AML-193 (cell line): ENCODE measurements around the gene GRPR.

ENCODE experiments used
- DNase-seq, 2 experiments: peaks; one replicate each; lab custom pipeline; 2025; lab: John Stamatoyannopoulos, UW

Gene GRPR

DNA sequence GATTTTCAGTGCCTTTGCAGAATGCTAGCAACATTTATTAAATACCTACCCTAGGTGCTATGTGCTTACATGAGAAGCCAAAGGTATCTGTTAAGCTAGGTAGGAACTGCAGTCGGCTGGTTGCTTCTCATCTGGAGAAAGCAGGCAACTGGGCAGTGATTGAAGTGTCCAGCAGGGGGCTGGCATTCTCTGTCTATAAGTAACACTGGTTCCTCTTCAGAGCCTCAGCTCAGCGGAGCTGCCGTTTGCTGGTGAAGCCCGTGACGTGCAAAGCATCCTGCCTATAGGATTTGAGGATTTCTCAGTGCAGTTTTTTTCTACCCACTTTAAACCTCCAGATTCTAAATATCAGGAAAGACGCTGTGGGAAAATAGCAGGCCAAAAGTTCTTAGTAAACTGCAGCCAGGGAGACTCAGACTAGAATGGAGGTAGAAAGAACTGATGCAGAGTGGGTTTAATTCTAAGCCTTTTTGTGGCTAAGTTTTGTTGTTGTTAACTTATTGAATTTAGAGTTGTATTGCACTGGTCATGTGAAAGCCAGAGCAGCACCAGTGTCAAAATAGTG lies at the start of gene GRPR:
GRPR (plus strand) TSS at position 344 of the 565 bp plus-strand sequence. CDS start 389 bp downstream, outside the sequence.
- DNase-seq = peak; percentile 52 to 64

DNA sequence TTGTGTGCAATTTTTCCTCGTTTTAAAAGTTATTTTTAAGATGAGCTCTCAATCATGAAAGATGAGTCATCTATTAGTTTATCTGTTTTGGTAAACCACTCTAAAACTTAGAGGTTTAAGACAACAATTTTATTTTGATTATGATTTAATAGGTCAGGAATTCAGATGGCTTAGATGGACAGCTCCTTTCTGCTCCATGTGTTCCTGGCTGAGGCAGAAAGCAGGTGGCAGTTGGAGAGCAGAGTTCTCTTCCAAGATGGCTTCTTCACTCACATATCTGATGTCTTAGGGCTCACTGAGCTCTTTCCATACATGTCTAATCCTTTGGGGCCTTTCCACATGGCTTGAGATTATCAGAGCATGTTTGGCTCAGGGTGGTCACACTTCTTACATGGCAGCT lies 48.3 kb upstream of the GRPR start:
- DNase-seq = no peak

DNA sequence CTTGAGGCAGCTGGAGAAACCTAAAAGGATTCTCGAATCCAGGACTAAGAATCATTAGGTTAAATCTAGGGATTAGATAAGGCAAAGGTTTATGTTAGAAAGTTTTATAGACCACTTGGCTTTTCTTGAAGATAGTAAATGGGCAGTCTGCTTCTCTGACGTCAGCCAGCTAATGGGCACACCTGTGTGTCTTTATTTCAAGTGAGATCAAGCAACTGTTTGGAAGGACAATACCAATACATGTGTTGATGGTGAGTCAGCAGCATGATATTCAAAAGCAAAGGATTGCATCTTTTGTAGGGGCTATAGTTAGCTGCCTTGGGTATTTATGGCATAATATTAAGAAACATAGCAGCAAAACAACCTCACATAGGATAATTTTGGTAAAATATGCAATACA lies 46.5 kb upstream of the GRPR start:
- DNase-seq = no peak

DNA sequence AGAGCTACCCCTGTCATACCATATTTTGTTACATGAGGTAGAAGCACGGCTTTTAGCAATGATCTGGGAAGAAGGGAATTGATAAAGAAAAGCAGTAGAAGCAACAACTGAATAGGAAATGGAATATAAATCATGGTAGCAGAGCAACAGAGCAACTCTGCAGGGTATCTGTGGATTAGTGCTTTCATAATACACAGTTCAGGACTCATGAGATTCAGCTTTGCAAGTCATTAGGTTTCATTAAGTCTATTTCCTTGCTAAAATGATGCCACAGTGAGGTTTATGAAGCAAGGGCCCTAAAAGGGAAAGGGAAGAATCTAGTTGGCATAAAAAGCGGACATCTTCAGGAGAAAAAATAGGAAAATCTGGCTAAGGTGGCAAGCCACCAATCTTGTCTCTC lies 45.6 kb upstream of the GRPR start:
- no peak for DNase-seq

DNA sequence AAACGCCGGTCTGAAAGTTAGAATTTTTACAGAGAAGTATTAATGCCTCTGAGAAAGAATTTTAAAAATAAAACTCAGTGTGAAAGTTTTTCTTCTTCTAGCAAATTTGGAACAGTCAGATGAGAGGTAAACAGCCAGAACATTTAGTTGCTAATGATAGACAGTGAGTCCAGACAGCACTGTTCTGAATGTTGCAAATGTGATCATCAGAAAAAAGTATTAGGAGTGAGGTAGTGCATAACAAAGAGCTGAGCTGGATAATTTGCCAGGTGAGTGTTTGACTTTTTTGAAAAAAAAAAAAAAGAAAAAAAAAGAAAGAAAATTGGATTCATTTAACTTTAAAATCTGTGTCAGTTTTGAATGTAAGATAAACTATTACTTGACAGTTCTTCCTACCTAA lies 42.0 kb upstream of the GRPR start:
- DNase-seq = no peak

DNA sequence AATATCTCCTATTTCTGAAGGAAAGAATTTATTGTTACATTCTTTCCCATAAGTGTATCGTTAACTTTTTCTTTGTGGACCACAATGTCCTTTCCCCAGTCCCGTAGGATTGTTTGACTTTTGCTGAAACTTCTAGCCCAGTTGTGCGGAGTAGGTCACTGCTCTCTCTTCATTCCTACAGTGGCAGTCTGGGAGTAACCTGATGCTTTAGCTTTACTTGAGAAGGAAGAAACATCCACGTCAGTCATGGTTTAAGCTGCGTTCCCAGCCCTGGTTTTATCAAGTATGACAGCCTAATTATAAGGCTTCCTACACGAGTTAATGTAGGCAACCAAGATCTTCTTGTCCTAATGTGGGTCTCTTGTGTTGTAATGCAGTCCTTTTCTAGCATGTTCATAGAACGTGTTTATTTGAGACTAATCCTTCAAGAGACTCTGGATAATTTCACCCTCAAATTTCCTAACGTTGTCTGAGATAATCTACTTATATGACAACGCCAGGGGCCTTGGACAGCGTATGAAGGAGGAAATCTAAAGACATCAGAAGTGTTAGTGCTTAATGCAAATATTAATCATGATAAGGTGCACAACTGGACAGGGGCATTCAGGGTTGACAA lies 40.8 kb upstream of the GRPR start:
- DNase-seq = no peak

DNA sequence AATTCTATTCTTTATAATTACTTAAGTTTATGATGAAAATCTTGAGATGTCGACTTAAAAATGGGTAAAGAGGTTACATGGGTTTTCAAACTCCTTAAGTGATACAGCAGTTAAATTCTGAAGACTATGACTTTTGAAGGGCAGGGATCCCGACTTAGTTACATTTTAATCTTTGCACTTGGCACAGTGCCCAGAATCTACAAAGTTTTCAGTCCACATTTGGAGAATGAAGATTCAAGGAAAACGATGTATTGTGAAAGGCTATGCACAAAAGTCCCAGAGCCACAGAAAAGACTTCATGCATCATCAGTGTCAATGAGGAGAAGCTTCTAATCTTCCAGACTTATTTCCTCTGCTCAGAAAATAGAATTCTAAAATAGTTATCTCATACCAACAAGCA lies 36.3 kb upstream of the GRPR start:
- DNase-seq = no peak

DNA sequence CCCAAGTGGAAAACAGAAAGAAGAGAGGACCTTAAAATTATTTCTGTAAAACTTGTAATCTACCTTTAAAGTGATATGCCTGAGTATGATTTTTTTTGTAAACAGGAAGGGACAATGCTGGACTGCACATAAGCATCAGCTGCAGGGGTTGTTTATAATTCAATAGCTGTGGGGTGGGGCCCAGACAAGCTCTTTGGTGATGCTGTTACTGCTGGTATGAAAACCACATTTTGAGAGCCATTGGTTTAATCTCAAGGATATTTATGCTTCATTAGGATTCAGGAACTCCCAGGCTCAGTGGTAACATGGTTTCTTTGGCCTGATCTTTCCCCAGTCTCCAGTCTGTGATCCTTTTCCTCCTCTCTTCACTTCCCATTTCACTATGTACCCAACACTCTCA lies 34.3 kb upstream of the GRPR start:
- no peak for DNase-seq

DNA sequence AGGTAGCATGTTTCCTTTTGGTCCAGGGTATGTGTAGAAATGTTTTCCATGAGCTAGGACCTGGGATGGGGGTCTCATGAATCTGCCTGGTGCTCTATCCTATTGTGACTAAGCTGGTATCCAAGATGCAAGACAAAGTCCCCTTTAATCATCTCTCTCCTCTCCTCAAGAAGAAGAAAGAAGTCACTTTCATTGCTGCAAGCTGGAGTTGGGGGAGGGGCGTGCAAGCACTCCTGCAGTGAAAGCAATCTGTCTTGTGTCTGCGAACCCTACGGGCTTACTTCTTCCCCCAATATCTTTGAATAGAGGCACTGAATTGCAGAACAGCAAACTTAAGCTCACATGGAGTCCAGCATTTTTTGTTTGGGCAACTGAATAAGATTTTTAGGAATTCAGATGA lies 27.2 kb upstream of the GRPR start:
- DNase-seq = no peak

DNA sequence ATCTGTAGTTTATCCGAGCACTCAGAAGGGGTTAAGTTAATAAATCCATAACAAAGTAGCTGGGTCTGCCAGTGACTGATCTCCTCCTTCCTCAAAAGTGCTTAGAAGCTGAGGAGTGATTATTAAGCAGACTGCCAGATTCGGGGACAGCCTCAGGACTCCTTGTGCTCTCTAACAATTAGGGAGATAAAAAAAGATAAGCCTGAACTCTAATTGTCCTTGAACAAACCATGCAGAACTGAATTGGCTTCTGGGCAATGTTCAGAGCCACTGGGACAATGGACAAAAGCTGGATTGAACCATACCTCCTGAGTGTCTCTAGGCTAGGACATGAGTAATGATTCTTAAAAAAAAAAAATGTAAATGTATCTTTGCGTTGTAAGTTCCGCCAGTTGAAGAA lies 22.7 kb upstream of the GRPR start:
- DNase-seq = no peak

DNA sequence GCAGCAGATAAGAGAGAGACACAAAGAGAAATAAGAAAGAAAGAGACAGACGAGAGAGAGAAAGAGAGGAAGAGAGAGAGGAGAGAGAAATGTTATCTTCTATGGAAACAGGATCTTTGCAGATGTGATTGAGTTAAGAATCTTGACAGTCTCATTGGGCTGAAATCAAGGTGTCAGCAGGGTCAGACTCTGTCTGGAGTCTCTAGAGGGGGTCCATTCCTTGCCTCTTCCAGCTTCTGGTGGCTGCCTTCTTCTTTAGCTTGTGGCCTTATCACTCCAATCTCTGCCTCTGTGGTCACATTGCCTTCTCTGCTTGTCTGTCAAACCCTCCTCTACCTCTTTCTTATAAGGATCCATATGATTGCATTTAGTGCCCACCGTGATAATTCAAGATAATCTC lies 21.8 kb upstream of the GRPR start:
- no peak for DNase-seq

DNA sequence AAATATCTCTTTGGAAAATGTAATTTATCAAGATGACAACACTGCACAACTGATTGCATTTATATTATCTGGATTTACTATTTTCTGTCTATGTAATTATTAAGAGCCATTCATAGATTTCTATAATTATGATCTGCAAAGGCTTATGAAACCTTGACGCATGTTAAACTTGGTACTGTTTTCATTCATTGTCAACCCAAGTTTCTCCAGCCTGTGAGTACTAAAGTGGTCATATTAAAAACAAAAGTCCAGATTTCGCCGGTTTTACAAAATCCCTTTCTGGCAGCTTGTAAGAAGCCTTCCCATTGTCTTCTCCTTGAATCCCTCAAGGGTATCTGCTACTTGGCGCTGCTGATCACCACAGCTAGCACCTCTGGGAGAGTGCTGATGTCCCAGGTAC lies 19.7 kb upstream of the GRPR start:
- no peak for DNase-seq

DNA sequence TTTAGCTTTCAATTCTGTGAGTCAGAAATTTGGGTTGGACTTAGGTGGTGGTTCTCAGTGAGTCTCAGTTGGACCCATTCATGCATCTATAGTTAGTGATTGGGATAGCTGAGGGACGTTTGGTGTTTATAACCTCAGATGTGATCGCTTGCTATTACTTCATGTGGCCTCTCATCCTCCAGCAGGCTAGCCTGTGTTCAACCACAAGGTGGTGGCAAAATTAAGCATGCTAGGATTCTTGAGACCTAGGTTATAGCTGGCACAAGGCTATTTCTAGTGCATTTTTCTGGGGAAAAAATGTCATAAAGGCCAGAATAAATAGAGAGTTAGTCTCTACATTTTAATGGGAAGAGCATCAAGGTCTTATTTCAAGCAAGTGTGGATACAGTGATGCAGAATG lies 10.9 kb upstream of the GRPR start:
- no peak for DNase-seq

DNA sequence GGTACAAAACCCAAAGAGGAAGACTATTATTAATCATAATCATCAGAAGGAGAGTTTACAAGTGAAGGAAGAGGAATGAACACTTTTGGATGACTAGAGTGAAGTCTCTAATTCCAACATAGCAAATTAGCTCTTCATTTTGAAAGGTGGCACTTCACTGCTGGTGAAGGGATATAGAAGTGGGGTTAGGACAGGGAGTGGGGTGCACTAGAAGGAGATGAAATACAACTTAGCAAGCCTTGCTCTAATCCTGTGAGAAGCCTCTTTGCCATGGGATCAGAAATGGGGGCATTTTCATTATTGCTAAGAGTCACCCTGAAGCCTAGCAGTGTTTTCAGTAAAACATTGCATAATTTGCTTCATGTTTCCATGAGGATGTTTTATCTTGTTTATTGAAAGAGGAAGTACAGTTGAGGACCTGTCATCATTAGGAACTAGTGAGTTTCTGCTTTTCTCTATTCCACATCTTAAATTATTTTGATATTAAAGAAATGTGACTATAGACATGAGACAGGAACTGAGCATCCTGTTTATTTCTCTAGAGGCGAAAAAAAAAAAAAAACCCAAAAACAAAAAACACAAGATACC lies 9.3 kb upstream of the GRPR start:
- DNase-seq = peak; percentile 51 to 54

DNA sequence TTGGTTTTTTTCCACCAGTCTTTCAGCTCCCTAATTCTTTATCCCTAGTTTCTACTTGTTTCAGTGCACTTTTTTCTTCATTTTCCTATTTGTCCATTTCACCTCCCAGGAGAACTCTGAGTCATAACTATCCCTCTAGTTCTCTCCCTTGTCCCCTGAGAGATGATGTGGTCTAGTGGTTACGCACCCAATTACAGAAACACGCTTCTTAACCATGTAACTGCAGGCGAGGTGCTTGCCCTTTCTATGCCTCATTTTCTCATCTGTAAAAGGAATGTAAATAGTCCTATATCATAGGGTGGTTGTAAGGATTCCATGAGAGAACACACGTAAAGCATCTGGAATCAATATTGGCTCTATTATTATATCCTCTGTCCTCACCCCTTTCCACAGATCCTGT lies 8.8 kb upstream of the GRPR start:
- no peak for DNase-seq

DNA sequence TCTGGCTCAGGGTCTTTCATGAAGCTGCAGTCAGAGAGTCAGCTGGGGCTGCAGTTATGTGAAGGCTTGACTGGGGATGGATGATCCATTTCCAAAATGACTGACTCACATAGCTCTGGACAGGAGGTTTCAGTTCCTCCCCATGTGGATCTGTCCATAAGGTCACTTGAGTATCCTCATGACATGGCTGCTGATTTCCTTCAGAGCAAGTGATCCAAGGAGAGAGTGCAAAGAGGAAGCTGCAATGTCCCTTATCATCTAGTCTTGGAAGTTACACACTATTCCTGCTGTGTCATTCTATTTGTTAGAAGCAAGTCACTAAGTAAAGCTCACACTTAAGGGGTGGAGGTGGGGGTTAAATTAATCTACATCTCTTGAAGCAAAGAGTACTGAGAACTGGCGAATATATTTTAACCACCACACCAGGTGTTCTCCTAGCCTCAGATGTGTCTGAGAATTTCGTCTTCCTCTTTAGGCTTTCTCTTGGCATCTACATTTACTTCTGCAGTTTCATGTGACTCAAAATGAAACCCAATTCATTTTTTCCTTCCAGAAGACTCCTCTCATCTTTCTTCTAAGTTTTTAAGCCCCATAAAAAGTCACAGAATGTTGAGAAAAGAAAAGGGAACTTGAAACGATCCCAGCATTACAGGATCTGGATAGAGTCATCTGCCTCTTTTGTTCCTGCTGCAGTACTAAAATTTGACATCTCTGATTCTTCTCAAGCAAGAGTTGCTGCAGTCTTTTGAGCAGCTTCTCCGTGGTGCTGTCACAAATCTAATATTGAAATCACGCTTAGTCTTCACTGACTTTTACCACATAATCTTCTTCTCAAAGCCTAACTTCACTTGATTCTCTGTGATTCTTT lies 3.8 kb upstream of the GRPR start:
- DNase-seq = no peak

DNA sequence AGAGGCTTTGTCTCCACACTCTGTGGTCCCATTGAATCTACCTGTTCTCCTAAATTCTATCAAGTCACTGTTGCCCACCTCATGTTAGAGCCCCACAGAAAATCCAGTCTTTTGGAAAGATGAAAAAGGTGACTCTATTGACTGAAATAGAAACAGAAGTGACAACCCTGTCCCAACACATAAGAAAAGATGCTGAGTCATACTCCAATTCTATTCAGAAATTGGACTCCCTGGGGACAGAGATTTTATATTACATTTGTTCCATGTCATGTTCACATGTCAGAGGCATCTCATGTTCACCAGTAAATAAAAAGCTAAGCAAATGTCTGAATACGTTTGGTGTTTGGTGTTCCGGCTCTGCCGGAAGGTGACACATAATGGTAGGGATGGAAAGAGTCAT lies 2.9 kb upstream of the GRPR start:
- no peak for DNase-seq

DNA sequence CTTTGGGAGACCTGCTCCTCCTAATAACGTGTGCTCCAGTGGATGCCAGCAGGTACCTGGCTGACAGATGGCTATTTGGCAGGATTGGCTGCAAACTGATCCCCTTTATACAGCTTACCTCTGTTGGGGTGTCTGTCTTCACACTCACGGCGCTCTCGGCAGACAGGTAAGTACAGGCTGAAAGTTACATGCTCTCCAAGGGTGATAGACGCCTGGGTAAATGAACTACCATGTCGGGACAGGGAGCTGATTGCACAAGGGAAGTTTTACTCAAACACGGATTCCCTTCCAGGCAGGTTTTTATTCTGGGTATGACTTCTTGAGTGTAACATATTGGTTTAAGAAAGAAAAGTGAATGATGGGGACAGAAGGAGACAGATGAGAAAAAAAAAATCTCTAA lies 836 bp downstream of the GRPR start:
- DNase-seq = no peak

DNA sequence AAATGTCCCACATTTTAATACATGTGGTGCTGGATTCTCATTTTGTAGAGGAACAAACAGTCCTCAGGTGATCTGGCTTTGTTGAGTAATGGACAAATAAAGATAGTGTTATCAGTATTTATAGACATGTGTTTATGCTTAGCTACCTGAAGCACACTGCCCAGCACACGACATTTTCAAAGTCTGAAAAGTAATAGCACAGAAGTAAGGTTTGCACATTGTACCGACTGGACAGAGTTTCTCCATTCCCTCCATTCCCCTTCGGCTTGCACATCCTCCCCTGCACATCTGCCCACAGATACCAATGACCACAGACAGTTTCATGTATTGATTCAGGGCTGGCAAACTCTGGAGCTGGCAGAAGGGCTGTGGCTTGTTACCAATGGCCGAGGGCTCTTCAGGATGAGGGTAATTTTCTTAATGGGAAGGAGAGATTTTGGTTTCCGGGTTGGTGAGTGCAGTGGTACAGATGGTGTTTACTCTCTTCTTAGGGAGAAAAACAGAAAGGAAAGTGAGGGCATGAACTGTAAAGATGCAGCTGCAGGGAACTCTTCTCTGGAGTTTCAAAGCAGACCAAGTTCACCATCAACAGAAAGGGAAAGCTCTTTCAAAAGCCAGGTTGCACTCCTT lies 2.3 kb downstream of the GRPR start:
- DNase-seq = no peak

DNA sequence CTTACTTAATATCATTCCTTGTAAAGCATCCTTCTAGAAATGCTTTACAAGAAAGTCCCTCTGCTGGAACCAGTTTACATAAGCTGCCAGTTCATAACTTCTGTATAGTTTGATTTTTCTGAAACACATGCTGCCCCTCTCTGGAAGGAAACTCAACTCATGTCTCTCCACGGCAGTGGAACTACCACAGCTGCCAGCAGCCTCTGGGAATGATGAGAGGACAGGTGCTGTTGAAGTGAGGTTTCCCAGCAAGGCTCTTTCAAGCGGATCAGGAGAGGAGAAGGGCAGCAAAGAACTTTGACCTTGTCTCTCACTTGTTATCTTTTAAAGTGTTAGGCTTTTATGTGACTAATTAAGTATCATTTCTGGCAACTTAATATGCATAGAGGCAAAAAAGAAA lies 7.3 kb downstream of the GRPR start:
- DNase-seq = no peak

DNA sequence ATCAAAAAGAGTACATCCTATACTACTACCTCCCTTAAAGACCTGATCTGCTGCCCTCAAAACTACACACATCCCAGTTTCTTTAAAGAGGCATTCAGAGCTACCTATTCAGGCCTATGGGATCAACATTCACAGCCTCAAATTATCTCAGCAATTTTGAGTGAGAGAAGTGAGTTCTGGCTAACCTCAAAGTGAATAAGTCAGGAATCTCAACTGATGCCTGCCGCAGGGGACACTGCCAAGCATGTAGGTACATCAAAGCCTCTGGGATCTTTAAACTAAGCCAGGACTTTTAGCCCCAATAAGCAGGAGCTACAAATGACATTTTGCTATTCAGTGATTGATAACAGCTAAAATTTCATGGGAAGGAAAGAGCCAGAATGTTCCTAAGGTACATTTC lies 11.6 kb downstream of the GRPR start:
- DNase-seq = no peak

DNA sequence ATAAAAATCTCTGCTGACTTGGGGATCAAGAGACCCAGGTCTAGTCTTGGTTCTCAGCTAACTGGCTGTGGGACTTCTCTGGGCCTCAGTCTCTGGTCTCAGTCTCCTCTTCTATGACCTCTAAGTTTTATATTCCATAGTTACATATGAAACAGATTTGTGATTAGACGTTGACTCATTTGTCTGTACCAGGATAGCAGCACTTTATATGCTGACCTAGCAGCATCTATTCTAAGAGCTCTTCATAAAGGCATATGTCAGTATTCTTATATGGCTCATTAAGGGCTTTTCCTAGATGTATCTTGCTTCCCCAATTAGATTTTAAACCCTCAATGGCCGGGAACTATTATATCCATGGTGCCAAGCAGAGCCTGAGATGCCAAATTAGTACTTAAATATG lies 12.7 kb downstream of the GRPR start:
- no peak for DNase-seq
